TTC549 (cell line): ENCODE results near the gene ATAD1.
"Not testable (repeated sequence)": the region's sequence is repeated elsewhere in the genome, so short reads cannot be mapped to it uniquely, and the experiment has no call there.

ENCODE experiments used
- FAIRE-seq: peaks from 2 replicates; lab custom pipeline; 2012; peaks lifted over from hg19 to GRCh38; lab: Jason Lieb, UNC

ATAD1 gene

DNA sequence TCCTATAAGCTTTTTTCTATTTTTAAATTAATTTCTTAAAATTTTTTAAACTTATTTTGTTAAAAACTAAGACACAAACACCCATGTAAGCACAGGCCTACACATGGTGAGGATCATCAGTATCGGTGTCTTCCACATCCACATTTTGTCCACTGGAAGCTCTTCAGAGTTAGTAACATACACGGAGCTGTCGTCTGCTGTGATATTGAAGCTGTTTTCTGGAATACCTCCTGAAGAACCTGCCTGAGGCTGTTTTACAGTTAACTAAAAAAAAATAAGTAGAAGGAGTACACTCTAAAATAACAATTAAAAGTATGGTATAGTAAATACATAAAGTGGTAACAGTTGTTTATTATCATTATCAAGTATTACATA is 27.6 kb upstream of the ATAD1 start:
- no peak for FAIRE-seq

GRCh38 chr10:87844837-87845623 is 27.0 kb upstream of the ATAD1 start:
- no peak for FAIRE-seq

DNA sequence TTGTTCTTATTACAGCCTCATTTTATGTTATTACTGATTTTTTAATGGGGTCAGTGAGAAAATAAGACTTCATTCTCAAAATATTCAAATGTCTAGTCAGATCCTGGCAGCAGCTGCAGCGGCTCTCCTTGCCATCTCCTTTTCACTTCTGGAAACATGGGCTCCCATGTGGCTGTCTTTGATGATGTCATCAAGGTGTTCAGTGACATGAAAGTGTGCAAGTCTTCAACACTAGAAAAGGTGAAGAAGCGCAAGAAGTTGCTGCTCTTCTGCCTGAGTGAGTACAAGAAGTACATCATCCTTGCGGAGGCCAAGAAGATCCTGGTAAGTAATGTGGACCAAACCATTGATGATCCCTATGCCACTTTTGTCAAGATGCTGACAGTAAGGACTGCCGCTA is 25.7 kb upstream of the ATAD1 start:
- FAIRE-seq, result no peak

DNA sequence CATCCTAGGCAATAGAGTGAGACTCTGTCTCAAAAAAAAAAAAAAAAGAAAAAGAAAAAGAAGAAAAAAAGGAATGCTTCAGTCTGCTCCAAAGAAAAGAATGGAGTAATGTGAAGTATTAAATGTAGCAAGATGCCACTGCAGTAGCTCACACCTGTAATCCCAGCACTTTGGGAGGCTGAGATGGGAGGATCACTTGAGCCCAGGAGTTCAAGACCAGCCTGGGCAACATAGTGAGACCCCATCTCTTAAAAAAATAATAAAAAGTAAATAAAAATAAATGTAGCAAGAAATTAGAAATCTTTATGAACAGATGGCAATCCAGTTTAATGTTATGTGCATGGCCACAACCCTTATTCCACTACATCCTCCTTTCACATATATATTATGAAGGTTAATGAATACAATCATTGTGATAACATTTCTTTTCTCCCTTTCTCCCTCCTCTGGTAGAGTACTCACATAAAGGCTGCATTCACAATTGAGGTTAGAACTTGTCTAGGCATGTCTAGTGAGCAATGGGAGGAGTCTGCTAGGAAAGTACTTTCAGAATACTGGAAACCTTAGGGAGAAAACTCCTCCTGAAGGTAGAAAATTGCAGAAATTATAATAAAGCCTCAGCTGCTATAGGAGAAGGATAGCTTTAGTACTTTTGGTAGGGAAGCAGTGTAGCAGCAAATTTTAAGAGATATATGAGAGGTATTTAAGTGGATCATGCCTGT is 24.9 kb upstream of the ATAD1 start:
- peak; percentile 67 for FAIRE-seq

- no peak for FAIRE-seq
Measured at GRCh38 chr10:87842220-87842641, 24.2 kb upstream of the ATAD1 start.

DNA sequence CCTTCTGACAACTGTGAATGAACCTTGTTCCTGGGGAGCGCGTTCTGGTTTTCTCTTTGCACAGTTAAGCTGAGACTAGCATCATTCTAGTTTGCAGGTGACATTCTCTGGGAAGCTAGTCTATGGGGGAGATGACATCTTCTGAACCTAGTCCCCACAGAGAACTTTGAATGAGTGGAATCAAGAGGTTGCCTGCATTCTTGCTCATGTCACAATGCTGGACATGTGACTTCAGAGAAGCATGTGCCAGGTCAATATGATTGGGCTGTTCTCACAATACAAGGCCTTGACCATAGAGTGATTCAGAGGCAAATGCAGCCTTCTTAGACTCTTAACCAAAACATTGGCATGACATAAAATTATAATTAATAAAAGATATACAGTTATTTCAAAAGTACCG is 23.2 kb upstream of the ATAD1 start:
- no peak for FAIRE-seq

GRCh38 chr10:87838650-87839049 is 20.6 kb upstream of the ATAD1 start:
- no peak for FAIRE-seq

DNA sequence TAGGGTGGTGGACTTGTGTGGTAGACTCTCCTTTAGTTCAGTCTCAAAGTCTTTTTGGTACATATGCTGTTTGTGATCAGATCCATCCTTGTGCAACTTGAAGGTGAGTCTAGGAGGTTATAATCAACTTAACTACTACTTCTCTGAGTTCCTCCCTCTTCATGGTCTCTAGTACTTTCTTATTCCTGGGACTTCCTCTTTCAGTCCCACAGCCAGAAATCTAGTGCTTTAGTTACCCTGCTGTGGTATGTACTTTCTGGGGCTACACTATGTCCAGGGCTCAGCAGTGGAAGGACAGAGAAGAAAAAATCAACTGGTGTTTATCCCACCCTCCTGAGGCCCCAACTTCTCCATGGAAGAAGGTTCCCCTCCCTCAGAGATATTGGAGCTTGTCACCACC is 19.4 kb upstream of the ATAD1 start:
- no peak for FAIRE-seq

DNA sequence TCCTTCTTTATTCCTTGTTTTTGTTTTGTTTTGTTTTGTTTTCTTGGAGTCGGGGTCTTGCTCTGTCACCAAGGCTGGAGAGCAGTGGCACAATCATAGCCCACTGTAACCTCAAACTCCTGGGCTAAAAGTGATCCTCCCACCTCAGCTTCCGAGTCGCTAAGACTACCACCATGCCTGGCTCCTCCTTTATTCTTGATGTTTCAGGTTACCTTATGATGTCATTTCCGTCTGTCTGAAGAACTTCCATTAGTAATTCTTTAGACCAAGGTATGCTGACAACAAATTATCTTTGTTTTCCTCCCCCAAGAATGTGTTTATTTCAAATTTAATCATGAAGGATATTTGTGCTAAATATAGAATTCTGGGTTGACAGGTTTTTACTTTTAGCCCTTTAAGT is 18.1 kb upstream of the ATAD1 start:
- FAIRE-seq, result no peak

DNA sequence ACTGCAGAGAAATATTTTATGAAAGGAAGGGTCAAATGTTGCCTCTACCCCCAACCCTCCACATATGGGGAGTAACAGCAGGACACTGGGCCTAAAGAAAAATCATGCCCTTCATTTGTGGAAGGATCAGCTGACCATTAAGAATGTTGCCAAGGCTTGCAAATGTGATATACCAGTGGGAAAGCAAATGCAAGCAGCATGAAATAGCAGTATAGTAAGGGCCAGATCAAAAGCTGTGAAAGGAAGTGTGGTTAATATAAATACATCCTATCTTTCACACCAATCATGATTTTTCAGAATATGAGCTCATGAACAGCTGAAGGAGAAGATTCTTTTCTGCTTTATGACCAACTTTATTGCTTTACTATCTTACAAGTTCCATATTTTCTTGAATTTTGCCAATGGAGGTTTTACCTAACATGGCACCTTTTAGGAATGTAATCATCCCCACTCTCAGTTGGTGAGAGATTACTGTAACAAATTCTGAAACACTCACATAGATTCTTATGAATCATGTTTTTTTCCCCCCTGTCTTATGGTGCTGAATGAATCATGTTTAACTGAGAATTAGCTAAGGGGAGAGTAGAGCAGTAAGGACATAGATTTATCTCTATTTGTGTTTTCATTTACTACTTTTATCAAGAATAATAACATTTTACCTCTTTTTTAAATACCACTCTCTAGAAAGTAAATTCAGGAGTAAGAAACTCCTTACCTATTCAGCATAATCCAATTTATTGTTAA is 12.1 kb upstream of the ATAD1 start:
- no peak for FAIRE-seq

DNA sequence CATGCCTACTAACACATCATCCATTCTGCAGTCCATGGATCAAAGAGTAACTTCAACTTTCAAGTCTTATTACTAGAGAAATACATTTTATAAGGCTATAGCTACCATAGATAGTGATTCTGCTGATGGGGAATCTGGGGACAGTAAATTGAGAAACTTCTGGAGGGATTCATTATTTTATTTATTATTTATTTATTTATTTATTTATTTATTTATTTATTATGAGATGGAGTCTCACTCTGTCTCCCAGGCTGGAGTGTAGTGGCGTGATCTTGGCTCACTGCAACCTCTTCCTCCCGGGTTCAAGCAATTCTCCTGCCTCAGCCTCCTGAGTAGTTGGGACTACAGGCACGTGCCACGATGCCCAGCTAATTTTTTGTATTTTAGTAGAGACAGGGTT is 11.0 kb upstream of the ATAD1 start:
- not testable (repeated sequence) for FAIRE-seq

- no peak for FAIRE-seq
Measured at GRCh38 chr10:87827681-87828080, 9.7 kb upstream of the ATAD1 start.

GRCh38 chr10:87826653-87827052 is 8.6 kb upstream of the ATAD1 start:
- FAIRE-seq, result no peak

DNA sequence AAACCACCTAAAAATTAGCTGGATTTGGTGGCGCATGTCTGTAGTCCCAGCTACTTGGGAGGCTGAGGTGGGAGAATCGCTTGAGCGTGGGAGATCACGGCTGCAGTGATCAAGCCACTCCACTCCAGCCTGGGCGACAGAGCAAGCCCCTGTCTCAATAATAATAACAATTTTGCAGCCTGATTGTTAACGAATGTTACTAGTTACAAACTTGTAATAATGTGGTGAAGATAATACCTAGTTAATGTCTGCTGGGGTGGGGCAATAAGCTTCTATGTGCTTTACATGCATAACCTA is 1.2 kb upstream of the ATAD1 start:
- no peak for FAIRE-seq

GRCh38 chr10:87818505-87819288 is 671 bp upstream of the ATAD1 start:
- FAIRE-seq, result no peak

DNA sequence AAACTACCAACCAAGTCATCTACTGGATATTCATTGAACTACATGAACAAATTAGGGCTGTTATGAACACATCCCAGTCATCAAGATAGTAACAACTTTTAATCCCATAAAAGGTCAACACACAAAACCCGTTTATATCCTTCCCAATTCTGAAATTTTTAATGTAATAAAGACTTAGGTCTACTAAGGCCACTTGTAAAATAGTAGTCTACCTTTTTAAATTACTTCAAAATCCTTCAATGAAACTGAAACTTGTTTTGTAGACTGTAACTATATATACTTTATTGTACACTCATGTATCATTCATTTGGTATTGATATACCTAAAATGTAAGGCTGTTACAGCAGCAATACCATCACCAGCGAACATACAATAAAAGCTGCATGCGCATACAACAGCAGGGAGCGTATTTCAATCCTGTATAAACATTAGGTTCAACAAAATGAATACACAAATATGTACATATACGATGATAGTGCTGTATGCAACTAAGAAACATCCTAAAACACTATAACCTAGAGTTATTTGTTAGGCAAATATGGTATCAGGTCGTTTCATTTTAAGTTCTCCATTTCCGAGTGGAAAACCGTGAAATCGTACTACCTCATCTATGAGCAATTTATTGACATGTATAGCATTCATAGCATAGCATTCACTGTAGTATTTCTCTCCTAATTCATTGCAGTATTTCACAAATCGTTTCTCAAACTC is 973 bp downstream of the ATAD1 start:
- no peak for FAIRE-seq

GRCh38 chr10:87816163-87816897 is 1.7 kb downstream of the ATAD1 start:
- no peak for FAIRE-seq

- FAIRE-seq, result no peak
Measured at GRCh38 chr10:87804939-87805569, 13.0 kb downstream of the ATAD1 start.

- no peak for FAIRE-seq
Measured at GRCh38 chr10:87803831-87804230, 14.2 kb downstream of the ATAD1 start.

- no peak for FAIRE-seq
Measured at GRCh38 chr10:87803328-87803727, 14.7 kb downstream of the ATAD1 start.
